HEK293 (cell line): ENCODE measurements around the gene C1orf35.

Experiments used
- ZNF19 ChIP-seq: fragments of 450-650 bp; formaldehyde crosslinking; IDR thresholded peaks from 2 replicates; pipeline ENCODE4; 2016; ENCODE audit warnings: missing biosample characterization, missing genetic modification characterization, low read depth
- TF ChIP-seq, protein P1 (sequence below): fragments of 450-650 bp; formaldehyde crosslinking; IDR thresholded peaks from 2 replicates; pipeline ENCODE4 v1.5.1; 2016; ENCODE audit warnings: missing biosample characterization, missing genetic modification characterization

DNA sequence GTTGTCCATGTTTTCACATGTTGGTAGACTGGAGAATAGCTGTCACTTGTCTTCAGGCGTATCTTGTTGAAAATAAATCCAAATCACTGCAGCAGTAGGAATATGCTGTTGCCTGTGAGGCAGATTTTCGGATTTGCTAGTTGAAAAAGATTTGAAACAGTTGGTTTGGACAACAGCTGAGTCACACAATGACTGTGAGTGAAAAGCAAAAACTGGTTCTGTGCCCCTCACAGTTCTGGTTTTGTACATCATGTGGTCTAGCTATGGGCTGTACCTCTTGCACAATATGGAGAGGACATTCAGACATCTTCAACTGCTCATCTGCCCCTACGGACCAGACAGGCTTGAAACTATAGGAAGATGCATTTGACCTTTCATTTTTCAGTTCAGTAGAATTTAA is 18.8 kb downstream of the C1orf35 start:
- TF ChIP-seq ZNF19 (tag by site-specific recombination): no peak
- TF ChIP-seq, protein P1, sequence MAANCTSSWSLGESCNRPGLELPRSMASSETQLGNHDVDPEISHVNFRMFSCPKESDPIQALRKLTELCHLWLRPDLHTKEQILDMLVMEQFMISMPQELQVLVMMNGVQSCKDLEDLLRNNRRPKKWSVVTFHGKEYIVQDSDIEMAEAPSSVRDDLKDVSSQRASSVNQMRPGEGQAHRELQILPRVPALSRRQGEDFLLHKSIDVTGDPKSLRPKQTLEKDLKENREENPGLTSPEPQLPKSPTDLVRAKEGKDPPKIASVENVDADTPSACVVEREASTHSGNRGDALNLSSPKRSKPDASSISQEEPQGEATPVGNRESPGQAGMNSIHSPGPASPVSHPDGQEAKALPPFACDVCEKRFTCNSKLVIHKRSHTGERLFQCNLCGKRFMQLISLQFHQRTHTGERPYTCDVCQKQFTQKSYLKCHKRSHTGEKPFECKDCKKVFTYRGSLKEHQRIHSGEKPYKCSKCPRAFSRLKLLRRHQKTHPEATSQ: no peak
